Measurements from ENCODE around the gene ABCF2. TPM values are rescaled to one million over a fixed set of nuclear protein-coding genes. Genes with fewer than 3 reads are reported as not detected.

The ABCF2 gene
- polyA plus RNA-seq, 3 donors, result 18.0 to 22.0 (median 21.1) TPM

GRCh38 chr7:151181011-151181431, 46.0 kb downstream of the ABCF2 start:
- Mint-ChIP-seq H3K4me1 (no peaks in the 10 kb centered on the region), H3K4me3 (no peak overlapping the region), H3K27me3 (ENCODE audit: low read depth in 3 of 3) (peaks cover 4 to 23% (median 7%) of the 10 kb centered on the region in 3 donors), H3K27ac (no peak overlapping the region), H3K36me3 (no peaks in the 10 kb centered on the region), H3K9me3 (no peaks in the 10 kb centered on the region)
- Histone ChIP-seq H3K9ac (ENCODE audit: insufficient read depth, low read length, poor library complexity, severe bottlenecking) (no peak overlapping the region), H3K4me1 (ENCODE audit: control insufficient read depth in 1 of 2, insufficient read depth in 2 of 2, low read length in 2 of 2) (no peaks in the 10 kb centered on the region), H3K27ac (ENCODE audit: low read depth in 1 of 2, low read length in 2 of 2) (no peak overlapping the region), H3K79me2 (ENCODE audit: insufficient read depth, low read length) (no peaks in the 10 kb centered on the region), H3K4me2 (replicated peaks; ENCODE audit: extremely low read depth, low read length, poor library complexity, severe bottlenecking) (no peak overlapping the region), H3K36me3 (replicated peaks in 1 of 2; ENCODE audit: control insufficient read depth in 1 of 2, insufficient read depth in 2 of 2, low read length in 2 of 2) (no peaks in the 10 kb centered on the region), H3K9me3 (replicated peaks in 1 of 2; ENCODE audit: control insufficient read depth in 1 of 2, insufficient read depth in 1 of 2, low read length in 2 of 2) (no peaks in the 10 kb centered on the region), H2AFZ (ENCODE audit: insufficient read depth, low read depth, low read length, poor library complexity, severe bottlenecking) (no peak overlapping the region), H3K4me3 (replicated peaks in 1 of 3; ENCODE audit: low read depth in 2 of 3, low read length in 3 of 3) (no peak overlapping the region), H4K20me1 (ENCODE audit: insufficient read depth, low read length) (no peaks in the 10 kb centered on the region), H3K27me3 (ENCODE audit: control insufficient read depth in 2 of 2, insufficient read depth in 2 of 2, low read length in 2 of 2) (peaks cover 0 to 2% of the 10 kb centered on the region in 2 donors)
- WGBS (ENCODE audit: insufficient coverage), result 98% methylated on average over 19 of the region's 22 CpGs
- no peak for DNase-seq
- intact Hi-C loops (cut with micrococcal nuclease), result no loop called here
- TF ChIP-seq, protein P1, sequence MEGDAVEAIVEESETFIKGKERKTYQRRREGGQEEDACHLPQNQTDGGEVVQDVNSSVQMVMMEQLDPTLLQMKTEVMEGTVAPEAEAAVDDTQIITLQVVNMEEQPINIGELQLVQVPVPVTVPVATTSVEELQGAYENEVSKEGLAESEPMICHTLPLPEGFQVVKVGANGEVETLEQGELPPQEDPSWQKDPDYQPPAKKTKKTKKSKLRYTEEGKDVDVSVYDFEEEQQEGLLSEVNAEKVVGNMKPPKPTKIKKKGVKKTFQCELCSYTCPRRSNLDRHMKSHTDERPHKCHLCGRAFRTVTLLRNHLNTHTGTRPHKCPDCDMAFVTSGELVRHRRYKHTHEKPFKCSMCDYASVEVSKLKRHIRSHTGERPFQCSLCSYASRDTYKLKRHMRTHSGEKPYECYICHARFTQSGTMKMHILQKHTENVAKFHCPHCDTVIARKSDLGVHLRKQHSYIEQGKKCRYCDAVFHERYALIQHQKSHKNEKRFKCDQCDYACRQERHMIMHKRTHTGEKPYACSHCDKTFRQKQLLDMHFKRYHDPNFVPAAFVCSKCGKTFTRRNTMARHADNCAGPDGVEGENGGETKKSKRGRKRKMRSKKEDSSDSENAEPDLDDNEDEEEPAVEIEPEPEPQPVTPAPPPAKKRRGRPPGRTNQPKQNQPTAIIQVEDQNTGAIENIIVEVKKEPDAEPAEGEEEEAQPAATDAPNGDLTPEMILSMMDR (IDR thresholded peaks at IDR 0.05), result no peak

DNA sequence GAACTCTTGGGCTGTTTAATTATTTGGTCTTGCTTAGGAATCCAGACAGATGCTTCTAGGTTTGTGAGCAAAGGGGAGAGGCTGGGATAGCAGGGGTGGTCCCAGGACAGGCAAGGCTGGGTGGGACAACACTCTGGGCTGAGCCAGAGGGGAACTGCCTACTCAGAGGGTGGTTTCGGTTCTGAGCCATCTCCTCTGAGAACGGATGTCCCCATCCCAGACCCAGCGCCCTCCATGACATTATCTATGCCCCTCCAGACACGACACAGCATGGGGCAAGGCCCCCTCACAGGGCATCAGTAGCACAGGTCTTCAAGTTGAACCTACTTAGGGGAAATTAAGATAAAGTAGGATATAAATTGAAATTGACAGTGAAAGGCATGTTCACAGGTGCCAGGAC, 47.1 kb downstream of the ABCF2 start:
- H3K4me2 ChIP-seq (replicated peaks; ENCODE audit: extremely low read depth, low read length, poor library complexity, severe bottlenecking), result no peak overlapping the region
- Mint-ChIP-seq H3K4me3 (no peak overlapping the region), H3K9me3 (peaks cover 0 to 1% (median under 1%) of the 10 kb centered on the region in 7 donors), H3K4me1 (peaks cover under 1% of the 10 kb centered on the region), H3K27me3 (ENCODE audit: low read depth in 3 of 3) (peaks cover 7 to 28% (median 10%) of the 10 kb centered on the region in 3 donors), H3K27ac (no peak overlapping the region), H3K36me3 (no peaks in the 10 kb centered on the region)
- no peaks in the 10 kb centered on the region for H3K36me3 ChIP-seq (replicated peaks in 1 of 2; ENCODE audit: control insufficient read depth in 1 of 2, insufficient read depth in 2 of 2, low read length in 2 of 2)
- no peaks in the 10 kb centered on the region for H4K20me1 ChIP-seq (ENCODE audit: insufficient read depth, low read length)
- H3K9me3 ChIP-seq (replicated peaks in 1 of 2; ENCODE audit: control insufficient read depth in 1 of 2, insufficient read depth in 1 of 2, low read length in 2 of 2), result no peaks in the 10 kb centered on the region
- no peak overlapping the region for H3K27ac ChIP-seq (ENCODE audit: low read depth in 1 of 2, low read length in 2 of 2)
- peaks cover 0 to 9% of the 10 kb centered on the region in 2 donors for H3K27me3 ChIP-seq (ENCODE audit: control insufficient read depth in 2 of 2, insufficient read depth in 2 of 2, low read length in 2 of 2)
- WGBS (ENCODE audit: insufficient coverage), result no CpG with 5 or more reads among the region's 4 CpGs
- H3K4me1 ChIP-seq (ENCODE audit: control insufficient read depth in 1 of 2, insufficient read depth in 2 of 2, low read length in 2 of 2), result no peaks in the 10 kb centered on the region
- TF ChIP-seq, protein P1 (IDR thresholded peaks at IDR 0.05), result no peak
- no peak overlapping the region for H3K9ac ChIP-seq (ENCODE audit: insufficient read depth, low read length, poor library complexity, severe bottlenecking)
- intact Hi-C loops (cut with micrococcal nuclease), result no loop called here
- DNase-seq, result no peak
- H3K4me3 ChIP-seq (replicated peaks in 1 of 3; ENCODE audit: low read depth in 2 of 3, low read length in 3 of 3), result no peak overlapping the region
- no peaks in the 10 kb centered on the region for H3K79me2 ChIP-seq (ENCODE audit: insufficient read depth, low read length)
- no peak overlapping the region for H2AFZ ChIP-seq (ENCODE audit: insufficient read depth, low read depth, low read length, poor library complexity, severe bottlenecking)

Measured in CD14-positive monocyte (primary cell).